GM12878 (cell line): ENCODE data around the gene CCDC12. TPM values are rescaled to one million over a fixed set of nuclear protein-coding genes. Genes with fewer than 3 reads are reported as not detected.

Experiments
- ATAC-seq: fragments of 200-7000 bp; cut with Tn5 transposase; 3 replicates; pipeline ENCODE4 v1.9.1; 2020; ENCODE audit warnings: mild to moderate bottlenecking, moderate library complexity
- BruUV-seq: library from RNA; stranded (reverse); fragments of 400-500 nt; replicated peaks from 2 replicates; lab custom pipeline; 2021; lab: Mats Ljungman, UMichigan
- CTCF ChIA-PET: fragments of 300-600 bp; sonication (Branson Sonifier 250); formaldehyde crosslinking; extraction: SDS; loops from one replicate; lab custom pipeline; 2021; ENCODE audit warnings: inconsistent platforms; lab: Yijun Ruan, JAX
- POLR2A ChIA-PET: fragments of 350-600 bp; formaldehyde crosslinking; extraction: SDS; loops from one replicate; lab custom pipeline; 2021; ENCODE audit warnings: inconsistent platforms; lab: Charles Lee
- RAD21 ChIA-PET: fragments of 300-600 bp; sonication (Branson Sonifier 250); formaldehyde crosslinking; loops from one replicate; lab custom pipeline; 2023; ENCODE audit warnings: antibody characterized with exemption; ENCODE audit not compliant: unreplicated experiment; lab: Charles Lee
- SMC1A ChIA-PET: fragments of 300-600 bp; sonication (Branson Sonifier 250); formaldehyde crosslinking; loops from one replicate; lab custom pipeline; 2023; ENCODE audit not compliant: unreplicated experiment, uncharacterized antibody; lab: Charles Lee
- DNase-seq: peaks from one replicate; pipeline ENCODE4 v3.0.0-alpha.2; 2011; ENCODE audit warnings: low read depth, low spot score
- FAIRE-seq: peaks from 3 replicates; lab custom pipeline; 2011; peaks lifted over from hg19 to GRCh38; lab: Jason Lieb, UNC
- H2AFZ ChIP-seq: 2 replicates; pipeline ENCODE4 v1.6.0; 2011; ENCODE audit warnings: low read depth, low read length, control low read depth; ENCODE audit not compliant: control insufficient read depth
- H3K27ac ChIP-seq: 2 replicates; pipeline ENCODE4 v1.5.1; 2011; ENCODE audit warnings: control low read depth; ENCODE audit not compliant: control insufficient read depth, insufficient read depth
- H3K27me3 ChIP-seq, 2 experiments: replicated peaks in 1 of 2; 2 replicates each; pipeline versions ENCODE4 v1.6.0 to v1.6.1; 2011; ENCODE audit warnings: low read length in 1 of 2; ENCODE audit not compliant: control insufficient read depth in 2 of 2, insufficient read depth in 2 of 2
- H3K36me3 ChIP-seq, 2 experiments: 2 replicates each; pipeline ENCODE4 v1.5.1; 2011; ENCODE audit warnings: low read length in 1 of 2; ENCODE audit not compliant: control insufficient read depth in 2 of 2, insufficient read depth in 2 of 2
- H3K4me1 ChIP-seq: 2 replicates; pipeline ENCODE4 v1.6.1; 2011; ENCODE audit warnings: mild to moderate bottlenecking, low read length, moderate library complexity, mixed read lengths; ENCODE audit not compliant: control insufficient read depth, insufficient read depth
- H3K4me2 ChIP-seq: 2 replicates; pipeline ENCODE4 v1.6.0; 2011; ENCODE audit warnings: control low read depth; ENCODE audit not compliant: control insufficient read depth, insufficient read depth
- H3K4me3 ChIP-seq: fragments of 200-600 bp; sonication (generic); 2 replicates; pipeline ENCODE4 v1.5.1; 2016
- H3K79me2 ChIP-seq: 2 replicates; pipeline ENCODE4 v1.6.0; 2011; ENCODE audit warnings: low read length; ENCODE audit not compliant: control insufficient read depth, insufficient read depth
- H3K9ac ChIP-seq: 2 replicates; pipeline ENCODE4 v1.8.0; 2011; ENCODE audit warnings: low read length, control low read depth, mixed read lengths; ENCODE audit not compliant: control insufficient read depth, insufficient read depth
- H3K9me3 ChIP-seq: replicated peaks from 3 replicates; pipeline ENCODE4 v1.5.1; 2011; ENCODE audit warnings: mild to moderate bottlenecking, low read length; ENCODE audit not compliant: control insufficient read depth, insufficient read depth
- H4K20me1 ChIP-seq: 2 replicates; pipeline ENCODE4 v1.6.0; 2011; ENCODE audit not compliant: control insufficient read depth, insufficient read depth
- CBX5 ChIP-seq: sonication (generic); IDR thresholded peaks from 2 replicates; pipeline ENCODE4 v1.6.1; 2016; ENCODE audit warnings: low read depth, moderate library complexity, mild to moderate bottlenecking, inconsistent platforms
- GATAD2B ChIP-seq: fragments of 450-650 bp; conservative IDR thresholded peaks from 2 replicates; pipeline ENCODE4 v1.6.1; 2017; ENCODE audit warnings: low read depth, mild to moderate bottlenecking, moderate library complexity
- NFIC ChIP-seq: IDR thresholded peaks from 2 replicates; pipeline ENCODE4 v1.6.1; 2012; ENCODE audit warnings: low read depth, mild to moderate bottlenecking, inconsistent platforms, low read length, moderate library complexity
- POLR2A ChIP-seq: IDR thresholded peaks from 2 replicates; pipeline ENCODE4 v1.6.1; 2011; ENCODE audit warnings: low read depth, mild to moderate bottlenecking, low read length
- WGBS: methylation state at CpG from one replicate; pipeline ENCODE4 v1.1.6; 2016; ENCODE audit warnings: low lambda C conversion rate; ENCODE audit not compliant: insufficient replicate concordance, insufficient coverage; ENCODE audit errors: missing lambda C conversion rate; 5-methylcytosine and 5-hydroxymethylcytosine counted together
- in situ Hi-C: fragments of 300-500 bp; cut with MboI; formaldehyde crosslinking; loops from 9 replicates; pipeline ENCODE4 v1.14.3; 2018; ENCODE audit warnings: mixed read lengths
- intact Hi-C: fragments of 100-400 bp; cut with micrococcal nuclease; formaldehyde crosslinking; loops from one replicate; pipeline ENCODE4 v1.14.2; 2022; ENCODE audit not compliant: unreplicated experiment
- polyA plus RNA-seq, 11 experiments: library from polyadenylated mRNA; depleted of rRNA in 4 of 11; unstranded in 6 of 11; stranded (reverse) in 5 of 11; fragments of >200 nt; fragmentation: Nextera tagmentation in 4 of 11; fragmentation: Illumina TruSeq in 1 of 11; extraction: Ambion mirVana in 4 of 11; extraction: Trizol in 1 of 11; gene quantifications; 1 replicate in 1 of 11; 2 replicates in 10 of 11; pipeline versions ENCODE4 v1.2.1 to v1.2.3, GENCODE V29; 2011 to 2016; ENCODE audit warnings: inconsistent platforms in 2 of 11, missing spikeins in 2 of 11, low read depth in 1 of 11
- total RNA-seq, 4 experiments: library from RNA; depleted of rRNA in 3 of 4; stranded (reverse); fragments of >200 nt in 3 of 4; fragmentation: Illumina TruSeq in 1 of 4; extraction: Trizol in 1 of 4; gene quantifications; 2 replicates each; pipeline versions ENCODE4 v1.2.1 to v1.2.3, GENCODE V29; 2013 to 2021
- TF ChIP-seq, protein P1 (sequence below): fragments of 450-650 bp; IDR thresholded peaks from 2 replicates; pipeline ENCODE4 v1.6.1; 2017; ENCODE audit warnings: mild to moderate bottlenecking, moderate library complexity

Gene CCDC12
- total and polyA plus RNA-seq, 10 of the 15 experiments (the other 5 are each of a cell fraction or from before 2014, with no cell fraction given), result 9.2 to 91.4 (median 61.3) TPM

DNA sequence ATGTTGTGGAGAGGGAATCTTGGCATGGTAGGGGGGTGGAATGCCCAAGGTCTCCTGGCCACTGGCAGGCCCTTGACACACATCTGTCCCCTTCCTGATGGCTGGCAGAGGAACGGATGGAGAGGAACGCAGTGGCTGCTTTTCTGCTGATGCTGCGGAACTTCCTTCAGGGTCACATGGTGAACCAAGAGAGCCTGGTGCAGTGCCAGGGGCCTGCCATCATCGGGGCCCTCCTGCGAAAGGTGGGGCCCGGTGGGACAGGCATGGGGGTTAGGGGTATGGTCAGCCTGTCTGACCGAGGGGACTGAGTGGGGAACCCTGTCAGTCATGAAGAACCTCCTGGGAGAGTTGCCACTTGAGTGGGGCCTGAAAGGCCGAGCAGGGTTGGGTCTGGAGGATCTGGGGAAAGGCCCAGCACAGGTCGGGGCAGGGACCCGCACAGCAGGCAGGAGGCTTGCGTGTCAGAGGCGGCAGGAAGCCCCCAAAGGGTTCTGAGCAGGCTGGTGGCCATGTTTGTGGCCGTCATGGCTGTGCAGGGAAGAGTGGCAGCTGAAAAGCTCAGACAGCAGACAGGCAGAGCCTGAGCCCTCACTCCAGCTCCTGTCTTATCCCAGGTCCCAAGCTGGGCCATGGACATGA is 21.0 kb upstream of the CCDC12 start (continued):
- TF ChIP-seq, protein P1, sequence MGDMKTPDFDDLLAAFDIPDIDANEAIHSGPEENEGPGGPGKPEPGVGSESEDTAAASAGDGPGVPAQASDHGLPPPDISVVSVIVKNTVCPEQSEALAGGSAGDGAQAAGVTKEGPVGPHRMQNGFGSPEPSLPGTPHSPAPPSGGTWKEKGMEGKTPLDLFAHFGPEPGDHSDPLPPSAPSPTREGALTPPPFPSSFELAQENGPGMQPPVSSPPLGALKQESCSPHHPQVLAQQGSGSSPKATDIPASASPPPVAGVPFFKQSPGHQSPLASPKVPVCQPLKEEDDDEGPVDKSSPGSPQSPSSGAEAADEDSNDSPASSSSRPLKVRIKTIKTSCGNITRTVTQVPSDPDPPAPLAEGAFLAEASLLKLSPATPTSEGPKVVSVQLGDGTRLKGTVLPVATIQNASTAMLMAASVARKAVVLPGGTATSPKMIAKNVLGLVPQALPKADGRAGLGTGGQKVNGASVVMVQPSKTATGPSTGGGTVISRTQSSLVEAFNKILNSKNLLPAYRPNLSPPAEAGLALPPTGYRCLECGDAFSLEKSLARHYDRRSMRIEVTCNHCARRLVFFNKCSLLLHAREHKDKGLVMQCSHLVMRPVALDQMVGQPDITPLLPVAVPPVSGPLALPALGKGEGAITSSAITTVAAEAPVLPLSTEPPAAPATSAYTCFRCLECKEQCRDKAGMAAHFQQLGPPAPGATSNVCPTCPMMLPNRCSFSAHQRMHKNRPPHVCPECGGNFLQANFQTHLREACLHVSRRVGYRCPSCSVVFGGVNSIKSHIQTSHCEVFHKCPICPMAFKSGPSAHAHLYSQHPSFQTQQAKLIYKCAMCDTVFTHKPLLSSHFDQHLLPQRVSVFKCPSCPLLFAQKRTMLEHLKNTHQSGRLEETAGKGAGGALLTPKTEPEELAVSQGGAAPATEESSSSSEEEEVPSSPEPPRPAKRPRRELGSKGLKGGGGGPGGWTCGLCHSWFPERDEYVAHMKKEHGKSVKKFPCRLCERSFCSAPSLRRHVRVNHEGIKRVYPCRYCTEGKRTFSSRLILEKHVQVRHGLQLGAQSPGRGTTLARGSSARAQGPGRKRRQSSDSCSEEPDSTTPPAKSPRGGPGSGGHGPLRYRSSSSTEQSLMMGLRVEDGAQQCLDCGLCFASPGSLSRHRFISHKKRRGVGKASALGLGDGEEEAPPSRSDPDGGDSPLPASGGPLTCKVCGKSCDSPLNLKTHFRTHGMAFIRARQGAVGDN, result no peak
- TF ChIP-seq CBX5, result no peak

DNA sequence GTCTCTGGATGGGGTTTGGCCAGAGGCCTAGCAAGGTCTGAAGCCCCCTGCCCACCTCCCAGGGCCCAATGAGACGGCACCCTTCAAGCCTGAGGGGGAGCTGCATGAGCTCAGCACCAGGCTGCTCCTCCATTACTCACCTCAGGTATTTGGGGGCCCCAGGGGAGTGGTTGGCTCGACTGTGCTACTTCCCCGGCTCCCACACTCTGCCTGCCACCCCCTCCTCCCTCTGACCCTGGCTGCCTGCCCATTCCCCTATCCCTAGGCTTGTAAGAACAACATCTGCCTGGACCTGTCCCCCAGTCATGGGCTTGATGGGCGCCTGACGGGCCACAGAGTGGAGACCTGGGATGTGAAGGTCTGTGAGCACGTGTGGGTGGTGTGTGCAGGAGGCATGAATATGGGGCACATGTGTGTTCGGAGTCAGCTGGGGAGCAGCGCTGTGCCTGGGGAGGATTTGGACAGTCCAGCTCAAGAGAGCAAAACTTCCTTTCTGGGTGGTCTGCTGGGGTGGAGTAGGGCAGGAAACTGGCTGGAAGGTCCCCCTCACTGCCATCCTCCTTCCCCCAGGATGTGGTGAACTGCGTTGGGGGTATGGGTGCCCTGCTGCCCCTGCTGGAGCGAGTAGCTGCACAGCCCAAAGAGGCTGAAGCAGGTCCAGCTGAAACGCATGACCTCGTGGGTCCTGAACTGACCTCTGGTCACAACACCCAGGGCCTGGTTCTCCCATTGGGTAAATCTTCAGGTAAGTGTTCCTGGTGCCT is 20.3 kb upstream of the CCDC12 start:
- Histone ChIP-seq H3K79me2 (peaks cover 4% of the 10 kb centered on the region), H2AFZ (no peak overlapping the region), H3K27me3 (no peaks in the 10 kb centered on the region), H3K9me3 (no peaks in the 10 kb centered on the region), H3K4me3 (no peak overlapping the region), H3K4me1 (peaks cover under 1% of the 10 kb centered on the region; the same call in 1 of the 2 replicates), H3K27ac (no peak overlapping the region), H3K36me3 (peaks cover 20 to 38% of the 10 kb centered on the region in 2 experiments; a peak in 3 of 4 replicates), H3K9ac (no peak overlapping the region), H3K4me2 (no peak overlapping the region), H4K20me1 (no peaks in the 10 kb centered on the region)
- 54% methylated on average over 12 of the region's 12 CpGs for WGBS
- no peak for FAIRE-seq
- intact Hi-C loops (no loop called here), in situ Hi-C loops (no loop called here)
- POLR2A ChIA-PET, result interaction anchor here (1.2 kb wide), 1 partner anchor 86 kb away, joined by 3 read pairs; no protein-coding TSS in a partner anchor
- BruUV-seq, result no TSS peak
- CTCF ChIA-PET, result interaction anchor here (0.6 to 1.7 kb wide), 4 partner anchors 12 to 102 kb away, joined by 3 to 5 read pairs (median 4); no protein-coding TSS in a partner anchor
- RAD21 ChIA-PET, result interaction anchor here (1.0 kb wide), 2 partner anchors 64 to 70 kb away, joined by 3 to 4 read pairs; no protein-coding TSS in a partner anchor
- SMC1A ChIA-PET, result interaction anchor here (1.1 to 2.2 kb wide), 3 partner anchors 73 to 88 kb away, joined by 4 to 8 read pairs (median 8); no protein-coding TSS in a partner anchor
- no peak for TF ChIP-seq GATAD2B
- peak; percentile 57 for TF ChIP-seq POLR2A
- no peak for TF ChIP-seq NFIC
- DNase-seq, result no peak
- ATAC-seq, result no peak
